Mesenchymal stem cell (in vitro differentiated cells and primary cell): ENCODE measurements around the gene MET.
A peak's percentile ranks its signal among the peaks of the same experiment; 100 is the strongest.

Experiments
- DNase-seq: peaks from one replicate; pipeline ENCODE4 v3.0.0-alpha.2; 2013
- H2AFZ ChIP-seq: one replicate; pipeline ENCODE4 v1.6.1; 2013; ENCODE audit warnings: low read depth, mild to moderate bottlenecking, control low read depth, inconsistent platforms, low read length, moderate library complexity
- H2AK5ac ChIP-seq: 2 replicates; pipeline ENCODE4 v1.6.1; 2013; ENCODE audit warnings: low read length, moderate library complexity, mild to moderate bottlenecking, inconsistent platforms; ENCODE audit not compliant: severe bottlenecking
- H2BK120ac ChIP-seq: one replicate; pipeline ENCODE4 v1.6.1; 2013; ENCODE audit warnings: low read depth, mild to moderate bottlenecking, inconsistent platforms, low read length, moderate library complexity
- H2BK12ac ChIP-seq, 2 experiments: one replicate each; pipeline ENCODE4 v1.6.1; 2013; ENCODE audit warnings: inconsistent platforms in 2 of 2, low read length in 2 of 2, mild to moderate bottlenecking in 2 of 2, moderate library complexity in 2 of 2, control low read depth in 1 of 2
- H2BK15ac ChIP-seq: one replicate; pipeline ENCODE4 v1.6.1; 2013; ENCODE audit warnings: mild to moderate bottlenecking, low read depth, inconsistent platforms; ENCODE audit not compliant: poor library complexity, severe bottlenecking
- H2BK5ac ChIP-seq: 2 replicates; pipeline ENCODE4 v1.6.1; 2013; ENCODE audit warnings: low read depth, mild to moderate bottlenecking, low read length, control low read depth, inconsistent platforms; ENCODE audit not compliant: poor library complexity, severe bottlenecking
- H3K14ac ChIP-seq, 2 experiments: one replicate each; pipeline ENCODE4 v1.6.1; 2013; ENCODE audit warnings: inconsistent platforms in 2 of 2, low read length in 2 of 2, control low read depth in 1 of 2, mild to moderate bottlenecking in 1 of 2, moderate library complexity in 1 of 2
- H3K18ac ChIP-seq, 2 experiments: one replicate each; pipeline ENCODE4 v1.6.1; 2013; ENCODE audit warnings: inconsistent platforms in 2 of 2, low read length in 2 of 2, control low read depth in 1 of 2, low read depth in 1 of 2, mild to moderate bottlenecking in 1 of 2
- H3K23ac ChIP-seq, 2 experiments: one replicate each; pipeline ENCODE4 v1.6.1; 2013; ENCODE audit warnings: inconsistent platforms in 2 of 2, low read length in 2 of 2, mild to moderate bottlenecking in 2 of 2, moderate library complexity in 2 of 2, control low read depth in 1 of 2
- H3K27ac ChIP-seq: 2 replicates; pipeline ENCODE4 v1.5.1; 2013; ENCODE audit warnings: mild to moderate bottlenecking, moderate library complexity, low read length, control low read depth, inconsistent platforms; ENCODE audit not compliant: poor library complexity, severe bottlenecking
- H3K27me3 ChIP-seq, 2 experiments: 2 replicates each; pipeline versions ENCODE4 v1.6.1 to v1.7.0; 2013; ENCODE audit warnings: low read length in 2 of 2, mild to moderate bottlenecking in 2 of 2, moderate library complexity in 2 of 2, control low read depth in 1 of 2, inconsistent platforms in 1 of 2; ENCODE audit not compliant: control insufficient read depth in 1 of 2, insufficient read depth in 1 of 2
- H3K36me3 ChIP-seq, 2 experiments: 2 replicates each; pipeline versions ENCODE4 v1.6.1 to v1.7.0; 2013; ENCODE audit warnings: low read length in 2 of 2, control low read depth in 1 of 2, inconsistent platforms in 1 of 2, low read depth in 1 of 2, mild to moderate bottlenecking in 1 of 2; ENCODE audit not compliant: insufficient read depth in 2 of 2, control insufficient read depth in 1 of 2
- H3K4ac ChIP-seq, 2 experiments: one replicate each; pipeline ENCODE4 v1.6.1; 2013; ENCODE audit warnings: inconsistent platforms in 2 of 2, low read length in 2 of 2, mild to moderate bottlenecking in 2 of 2, moderate library complexity in 2 of 2, control low read depth in 1 of 2, low read depth in 1 of 2
- H3K4me1 ChIP-seq: 2 replicates; pipeline ENCODE4 v1.6.1; 2013; ENCODE audit warnings: low read depth, low read length, control low read depth; ENCODE audit not compliant: control insufficient read depth, insufficient read depth
- H3K4me2 ChIP-seq: 2 replicates; pipeline ENCODE4 v1.6.1; 2013; ENCODE audit warnings: low read length, mild to moderate bottlenecking, inconsistent platforms; ENCODE audit not compliant: poor library complexity, severe bottlenecking
- H3K4me3 ChIP-seq, 2 experiments: 2 replicates each; pipeline versions ENCODE4 v1.5.1 to v1.7.0; 2013; ENCODE audit warnings: low read length in 2 of 2, mild to moderate bottlenecking in 2 of 2, control low read depth in 1 of 2, low read depth in 1 of 2; ENCODE audit not compliant: insufficient read depth in 1 of 2
- H3K79me1 ChIP-seq: replicated peaks from 2 replicates; pipeline ENCODE4 v1.6.1; 2013; ENCODE audit warnings: mild to moderate bottlenecking, control low read depth, low read length, inconsistent platforms; ENCODE audit not compliant: poor library complexity, severe bottlenecking
- H3K9ac ChIP-seq: 2 replicates; pipeline ENCODE4 v1.7.0; 2013; ENCODE audit warnings: mild to moderate bottlenecking, low read length, moderate library complexity
- H3K9me3 ChIP-seq: 2 replicates; pipeline ENCODE4 v1.7.0; 2013; ENCODE audit warnings: mild to moderate bottlenecking, low read length; ENCODE audit not compliant: control insufficient read depth
- H4K8ac ChIP-seq: one replicate; pipeline ENCODE4 v1.6.1; 2013; ENCODE audit warnings: inconsistent platforms, mild to moderate bottlenecking, low read length, moderate library complexity
- H4K91ac ChIP-seq: one replicate; pipeline ENCODE4 v1.6.1; 2013; ENCODE audit warnings: mild to moderate bottlenecking, low read length, inconsistent platforms
- WGBS: methylation state at CpG from one replicate; pipeline ENCODE4 v1.1.7; 2013; ENCODE audit warnings: mixed read lengths; 5-methylcytosine and 5-hydroxymethylcytosine counted together

MET gene

GRCh38 chr7:116776610-116777289 lies 104.8 kb downstream of the MET start:
- peak; percentile 33 for DNase-seq
- H2AK5ac ChIP-seq = no peak overlapping the region
- peaks cover 8 to 24% of the 10 kb centered on the region in 2 experiments for H3K36me3 ChIP-seq
- no peak overlapping the region for H3K18ac ChIP-seq
- no peak overlapping the region for H2BK5ac ChIP-seq
- H2BK120ac ChIP-seq = no peak overlapping the region
- H4K91ac ChIP-seq = no peak overlapping the region
- no peak overlapping the region for H2BK15ac ChIP-seq
- H3K4me2 ChIP-seq = no peak overlapping the region
- H2BK12ac ChIP-seq = no peak overlapping the region
- peaks cover 7% of the 10 kb centered on the region for H3K9me3 ChIP-seq
- H3K23ac ChIP-seq = no peak overlapping the region
- no peak overlapping the region for H3K14ac ChIP-seq
- H4K8ac ChIP-seq = no peak overlapping the region
- H3K79me1 ChIP-seq = peaks cover 7% of the 10 kb centered on the region
- H3K27me3 ChIP-seq = no peaks in the 10 kb centered on the region
- H2AFZ ChIP-seq = no peak overlapping the region
- H3K4ac ChIP-seq = no peak overlapping the region
- H3K4me1 ChIP-seq = peaks cover 15% of the 10 kb centered on the region
- H3K9ac ChIP-seq = peak overlapping the region; percentile 76
- no CpG with 5 or more reads among the region's 3 CpGs for WGBS
- no peak overlapping the region for H3K4me3 ChIP-seq
- H3K27ac ChIP-seq = peak overlapping the region; percentile 93

- 52% methylated on average over 3 of the region's 3 CpGs for WGBS
Measured at GRCh38 chr7:116777651-116778281, 105.8 kb downstream of the MET start.

GRCh38 chr7:116779216-116779615 lies 107.2 kb downstream of the MET start:
- no peak overlapping the region for H2BK15ac ChIP-seq

More at GRCh38 chr7:116777651-116778281, 105.8 kb downstream of the MET start:
- H2BK120ac ChIP-seq = no peak overlapping the region
- no peak overlapping the region for H3K4me2 ChIP-seq
- H3K27me3 ChIP-seq = no peaks in the 10 kb centered on the region
- peaks cover 7% of the 10 kb centered on the region for H3K79me1 ChIP-seq
- no peak overlapping the region for H3K23ac ChIP-seq
- H3K4me3 ChIP-seq = peak overlapping the region in 1 of 2 experiments; percentile 9
- H4K8ac ChIP-seq = no peak overlapping the region
- no peak overlapping the region for H2AK5ac ChIP-seq
- H2AFZ ChIP-seq = no peak overlapping the region
- no peak overlapping the region for H2BK15ac ChIP-seq
- no peak overlapping the region for H3K4ac ChIP-seq
- H2BK5ac ChIP-seq = no peak overlapping the region
- H3K18ac ChIP-seq = no peak overlapping the region
- H3K9me3 ChIP-seq = peaks cover 7% of the 10 kb centered on the region
- no peak overlapping the region for H3K14ac ChIP-seq
- H4K91ac ChIP-seq = no peak overlapping the region
- peaks cover 15% of the 10 kb centered on the region for H3K4me1 ChIP-seq
- peak overlapping the region; percentile 88 for H3K27ac ChIP-seq
- H3K36me3 ChIP-seq = peaks cover 8 to 24% of the 10 kb centered on the region in 2 experiments
- H3K9ac ChIP-seq = peak overlapping the region; percentile 76
- DNase-seq = no peak
- no peak overlapping the region for H2BK12ac ChIP-seq

GRCh38 chr7:116779931-116780330 lies 107.9 kb downstream of the MET start:
- Histone ChIP-seq H3K23ac (no peak overlapping the region), H3K4me2 (no peak overlapping the region), H2BK5ac (no peak overlapping the region), H3K4ac (no peak overlapping the region), H2BK15ac (no peak overlapping the region), H2AK5ac (no peak overlapping the region), H3K27me3 (no peaks in the 10 kb centered on the region), H3K9ac (no peak overlapping the region), H3K18ac (no peak overlapping the region), H2AFZ (no peak overlapping the region), H4K8ac (no peak overlapping the region), H4K91ac (no peak overlapping the region), H2BK12ac (no peak overlapping the region), H3K27ac (peak overlapping the region; percentile 76), H3K79me1 (peaks cover 13% of the 10 kb centered on the region), H3K4me3 (no peak overlapping the region), H3K36me3 (peaks cover 20 to 31% of the 10 kb centered on the region in 2 experiments), H3K9me3 (no peaks in the 10 kb centered on the region), H3K14ac (no peak overlapping the region), H3K4me1 (peaks cover 17% of the 10 kb centered on the region), H2BK120ac (no peak overlapping the region)
- 83% methylated on average over 3 of the region's 3 CpGs for WGBS
- no peak for DNase-seq

More at GRCh38 chr7:116779216-116779615, 107.2 kb downstream of the MET start:
- Histone ChIP-seq H2BK120ac (no peak overlapping the region), H2BK5ac (no peak overlapping the region), H3K9me3 (no peaks in the 10 kb centered on the region), H3K79me1 (peaks cover 9% of the 10 kb centered on the region), H3K36me3 (peaks cover 14 to 28% of the 10 kb centered on the region in 2 experiments), H3K4me1 (peaks cover 18% of the 10 kb centered on the region), H3K4me2 (no peak overlapping the region), H2AFZ (no peak overlapping the region), H3K18ac (no peak overlapping the region), H3K23ac (no peak overlapping the region), H3K4me3 (no peak overlapping the region), H3K14ac (no peak overlapping the region), H3K27me3 (no peaks in the 10 kb centered on the region), H2AK5ac (peak overlapping the region; percentile 86), H3K4ac (no peak overlapping the region), H4K8ac (no peak overlapping the region), H2BK12ac (no peak overlapping the region), H4K91ac (no peak overlapping the region), H3K27ac (no peak overlapping the region), H3K9ac (no peak overlapping the region)
- DNase-seq = no peak
- WGBS = 89% methylated on average over 4 of the region's 4 CpGs
